ENCODE results near the gene TBX1.

DNA sequence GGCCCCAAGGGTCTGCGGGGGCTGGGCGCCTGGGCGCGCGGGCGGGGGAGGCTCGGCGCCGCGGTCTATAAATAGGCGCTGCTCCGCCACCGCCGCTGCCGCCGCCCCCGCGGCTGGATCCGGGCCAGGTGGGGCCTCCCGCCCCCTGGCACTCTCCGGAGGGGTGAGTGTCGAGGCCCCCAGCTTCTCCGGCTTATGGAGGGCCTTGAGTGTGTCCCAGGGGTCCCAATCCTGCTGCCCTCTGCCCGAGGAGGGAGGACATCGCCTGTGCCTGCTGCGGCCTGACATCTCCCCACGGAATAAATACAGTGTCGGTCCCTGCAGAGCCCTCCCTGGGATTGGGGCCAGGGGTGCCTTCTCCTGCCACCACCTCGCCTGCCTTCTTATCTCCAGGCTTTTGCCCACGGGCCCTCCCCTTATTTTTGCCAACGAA is 41.5 kb upstream of the TBX1 start:
- TF ChIP-seq, protein P1, sequence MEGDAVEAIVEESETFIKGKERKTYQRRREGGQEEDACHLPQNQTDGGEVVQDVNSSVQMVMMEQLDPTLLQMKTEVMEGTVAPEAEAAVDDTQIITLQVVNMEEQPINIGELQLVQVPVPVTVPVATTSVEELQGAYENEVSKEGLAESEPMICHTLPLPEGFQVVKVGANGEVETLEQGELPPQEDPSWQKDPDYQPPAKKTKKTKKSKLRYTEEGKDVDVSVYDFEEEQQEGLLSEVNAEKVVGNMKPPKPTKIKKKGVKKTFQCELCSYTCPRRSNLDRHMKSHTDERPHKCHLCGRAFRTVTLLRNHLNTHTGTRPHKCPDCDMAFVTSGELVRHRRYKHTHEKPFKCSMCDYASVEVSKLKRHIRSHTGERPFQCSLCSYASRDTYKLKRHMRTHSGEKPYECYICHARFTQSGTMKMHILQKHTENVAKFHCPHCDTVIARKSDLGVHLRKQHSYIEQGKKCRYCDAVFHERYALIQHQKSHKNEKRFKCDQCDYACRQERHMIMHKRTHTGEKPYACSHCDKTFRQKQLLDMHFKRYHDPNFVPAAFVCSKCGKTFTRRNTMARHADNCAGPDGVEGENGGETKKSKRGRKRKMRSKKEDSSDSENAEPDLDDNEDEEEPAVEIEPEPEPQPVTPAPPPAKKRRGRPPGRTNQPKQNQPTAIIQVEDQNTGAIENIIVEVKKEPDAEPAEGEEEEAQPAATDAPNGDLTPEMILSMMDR (conservative IDR thresholded peaks at IDR 0.05) = no peak
- no peak for TF ChIP-seq ZFX (IDR thresholded peaks at IDR 0.05)
